ENCODE data around the gene TSPAN31. TPM values are rescaled to one million over a fixed set of nuclear protein-coding genes. Genes with fewer than 3 reads are reported as not detected.

The TSPAN31 gene
- total and polyA plus RNA-seq, 9 of the 15 experiments (the other 6 are each of a cell fraction or from before 2014, with no cell fraction given), result 11.3 to 26.4 (median 14.3) TPM

DNA sequence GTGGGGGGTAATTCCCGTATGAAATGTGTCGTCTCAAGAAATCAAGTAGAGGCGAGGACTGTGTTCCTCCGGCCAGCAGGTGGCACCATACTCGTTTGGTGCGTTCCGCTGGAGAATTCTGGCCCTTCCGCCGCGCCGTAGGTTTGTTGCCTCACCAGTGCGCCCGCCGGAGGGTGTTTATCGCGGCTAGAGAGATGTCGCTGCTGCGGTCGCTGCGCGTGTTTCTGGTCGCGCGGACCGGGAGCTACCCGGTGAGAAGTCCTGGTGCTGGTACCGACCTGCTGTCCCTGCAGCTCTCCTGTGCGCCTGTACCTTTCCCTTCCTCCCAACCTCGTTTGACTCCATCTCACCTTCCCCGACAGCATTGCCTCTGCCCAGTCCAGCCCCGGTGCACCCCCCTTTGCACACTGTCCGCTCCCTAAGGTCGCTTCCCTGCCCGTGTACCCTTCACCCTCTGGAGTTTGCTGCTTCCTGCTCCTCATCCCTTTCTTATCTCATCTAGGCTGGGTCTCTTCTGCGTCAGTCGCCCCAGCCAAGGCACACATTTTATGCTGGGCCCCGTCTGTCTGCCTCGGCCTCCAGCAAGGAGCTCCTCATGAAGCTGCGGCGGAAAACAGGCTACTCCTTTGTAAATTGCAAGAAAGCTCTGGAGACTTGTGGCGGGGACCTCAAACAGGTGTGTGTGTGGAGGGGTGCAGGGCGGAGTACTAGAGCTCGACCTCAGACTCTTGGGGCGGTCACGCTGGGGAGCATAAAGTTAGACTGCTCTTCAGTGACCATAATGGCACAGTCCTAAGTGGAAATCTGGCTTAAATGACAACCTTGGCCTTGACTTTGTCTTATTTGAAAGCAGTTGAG lies 38.0 kb downstream of the TSPAN31 start, which contains the start of gene TSFM (continued):
- TF ChIP-seq, protein P1, sequence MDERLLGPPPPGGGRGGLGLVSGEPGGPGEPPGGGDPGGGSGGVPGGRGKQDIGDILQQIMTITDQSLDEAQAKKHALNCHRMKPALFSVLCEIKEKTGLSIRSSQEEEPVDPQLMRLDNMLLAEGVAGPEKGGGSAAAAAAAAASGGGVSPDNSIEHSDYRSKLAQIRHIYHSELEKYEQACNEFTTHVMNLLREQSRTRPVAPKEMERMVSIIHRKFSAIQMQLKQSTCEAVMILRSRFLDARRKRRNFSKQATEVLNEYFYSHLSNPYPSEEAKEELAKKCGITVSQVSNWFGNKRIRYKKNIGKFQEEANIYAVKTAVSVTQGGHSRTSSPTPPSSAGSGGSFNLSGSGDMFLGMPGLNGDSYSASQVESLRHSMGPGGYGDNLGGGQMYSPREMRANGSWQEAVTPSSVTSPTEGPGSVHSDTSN (CRISPR knock-in tag; IDR thresholded peaks at IDR 0.05; ENCODE audit: low read depth), result no peak
- TF ChIP-seq, protein P1 (tag; conservative IDR thresholded peaks at IDR 0.05; ENCODE audit: low read depth), result no peak
- peak; percentile 79 for TF ChIP-seq CCNT2 (IDR thresholded peaks at IDR 0.05; ENCODE audit: borderline replicate concordance, extremely low read depth, insufficient read length, low read depth, low read length)
- no peak for TF ChIP-seq NR2F6 (CRISPR knock-in tag; IDR thresholded peaks at IDR 0.05)
- peak in 1 of 2 experiments; percentile 90; a peak in 2 of 4 replicates for TF ChIP-seq NONO (IDR thresholded peaks at IDR 0.05; ENCODE audit: low read depth in 2 of 2, low read length in 1 of 2)
- no peak; the same call in 1 of the 2 replicates for TF ChIP-seq PHF21A (IDR thresholded peaks at IDR 0.05; ENCODE audit: borderline replicate concordance, low read depth)
- no peak for TF ChIP-seq ZNF140 (CRISPR knock-in tag; IDR thresholded peaks at IDR 0.05)
- no peak for TF ChIP-seq GABPB2 (CRISPR knock-in tag; conservative IDR thresholded peaks at IDR 0.05)
- no peak for TF ChIP-seq PTTG1 (tag; IDR thresholded peaks at IDR 0.05; ENCODE audit: low read depth)
- 0 out of 4 replicates have a peak, but pooled peaks of 1 of the 2 experiments have one; percentile 16 for TF ChIP-seq FOXA3 (CRISPR knock-in tag; conservative IDR thresholded peaks at IDR 0.05 in 1 of 2, IDR thresholded peaks at IDR 0.05 in 1 of 2)
- peak; percentile 9 for TF ChIP-seq NUFIP1 (IDR thresholded peaks at IDR 0.05; ENCODE audit: partially characterized antibody)
- peak; percentile 46 to 88; a peak in 2 of 4 replicates for TF ChIP-seq TEAD1 (CRISPR knock-in tag; IDR thresholded peaks at IDR 0.05)
- peak; percentile 93; the same call in 1 of the 2 replicates for TF ChIP-seq KAT7 (CRISPR knock-in tag; IDR thresholded peaks at IDR 0.05; ENCODE audit: borderline replicate concordance)
- TF ChIP-seq, protein P2, sequence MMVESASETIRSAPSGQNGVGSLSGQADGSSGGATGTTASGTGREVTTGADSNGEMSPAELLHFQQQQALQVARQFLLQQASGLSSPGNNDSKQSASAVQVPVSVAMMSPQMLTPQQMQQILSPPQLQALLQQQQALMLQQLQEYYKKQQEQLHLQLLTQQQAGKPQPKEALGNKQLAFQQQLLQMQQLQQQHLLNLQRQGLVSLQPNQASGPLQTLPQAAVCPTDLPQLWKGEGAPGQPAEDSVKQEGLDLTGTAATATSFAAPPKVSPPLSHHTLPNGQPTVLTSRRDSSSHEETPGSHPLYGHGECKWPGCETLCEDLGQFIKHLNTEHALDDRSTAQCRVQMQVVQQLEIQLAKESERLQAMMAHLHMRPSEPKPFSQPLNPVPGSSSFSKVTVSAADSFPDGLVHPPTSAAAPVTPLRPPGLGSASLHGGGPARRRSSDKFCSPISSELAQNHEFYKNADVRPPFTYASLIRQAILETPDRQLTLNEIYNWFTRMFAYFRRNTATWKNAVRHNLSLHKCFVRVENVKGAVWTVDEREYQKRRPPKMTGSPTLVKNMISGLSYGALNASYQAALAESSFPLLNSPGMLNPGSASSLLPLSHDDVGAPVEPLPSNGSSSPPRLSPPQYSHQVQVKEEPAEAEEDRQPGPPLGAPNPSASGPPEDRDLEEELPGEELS (CRISPR knock-in tag; IDR thresholded peaks at IDR 0.05; ENCODE audit: borderline replicate concordance), result peak; percentile 88
- peak; percentile 65 for TF ChIP-seq ZBED1 (IDR thresholded peaks at IDR 0.05)
- TF ChIP-seq NR4A1 (CRISPR knock-in tag; IDR thresholded peaks at IDR 0.05), result no peak
- no peak; the same call in 1 of the 2 replicates for TF ChIP-seq NR4A1 (tag; IDR thresholded peaks at IDR 0.05)
- TF ChIP-seq LEF1 (IDR thresholded peaks at IDR 0.05), result no peak; the same call in 1 of the 2 replicates
- peak; percentile 88 for TF ChIP-seq CTBP1 (IDR thresholded peaks at IDR 0.05; ENCODE audit: borderline replicate concordance)
- TF ChIP-seq SNRNP70 (optimal IDR thresholded peaks at IDR 0.05; ENCODE audit: low read depth, low read length), result no peak

Data from K562 (cell line).